Ovary (tissue), 3 donors: ENCODE data around the gene KATNB1.

Source experiments
- EP300 ChIP-seq: sonication (generic); formaldehyde crosslinking; IDR thresholded peaks from one replicate; pipeline ENCODE4 v1.6.1; 2017; ENCODE audit warnings: antibody characterized with exemption
- POLR2A ChIP-seq: fragments of 450-650 bp; IDR thresholded peaks from one replicate; pipeline ENCODE4 v1.6.1; 2017; ENCODE audit warnings: antibody characterized with exemption, mild to moderate bottlenecking, moderate library complexity
- TF ChIP-seq, protein P1 (sequence below), 3 donors: fragments of 450-650 bp in 2 of 3; fragments of 200-600 bp in 1 of 3; IDR thresholded peaks; one replicate each; pipeline versions ENCODE4 v1.5.1 to v1.8.0; 2016 to 2022; ENCODE audit warnings: antibody characterized with exemption in 3 of 3, mild to moderate bottlenecking in 1 of 3
- donor health status: DM: no; HTN: no; CAD: no.

DNA sequence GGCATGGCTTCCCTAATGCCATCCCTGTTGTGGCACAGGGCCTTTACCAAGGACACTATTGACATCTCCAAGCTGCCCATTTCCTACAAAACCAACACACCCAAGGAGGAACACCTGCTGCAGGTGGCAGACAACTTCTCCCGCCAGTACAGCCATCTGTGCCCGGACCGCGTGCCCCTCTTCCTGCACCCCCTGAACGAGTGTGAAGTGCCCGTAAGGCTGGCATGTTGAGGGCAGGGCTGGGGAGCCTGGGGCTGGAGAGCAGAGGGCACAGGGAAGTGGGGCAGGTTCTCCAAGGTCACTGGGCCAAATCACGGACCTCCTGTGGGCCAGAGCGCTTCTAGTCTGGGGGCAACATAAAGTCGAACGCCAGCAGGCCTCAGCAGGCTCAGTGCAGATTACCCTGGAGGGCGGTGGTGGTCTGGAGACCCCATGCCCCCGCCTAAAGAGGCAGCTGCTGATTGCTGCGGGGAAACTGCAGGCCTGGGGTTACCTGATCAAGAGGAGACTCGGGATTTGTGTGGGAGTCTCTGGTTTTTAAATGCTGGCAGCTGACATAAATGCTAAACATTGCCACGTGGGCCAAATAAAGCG lies 36.7 kb upstream of the KATNB1 start:
- TF ChIP-seq, protein P1, sequence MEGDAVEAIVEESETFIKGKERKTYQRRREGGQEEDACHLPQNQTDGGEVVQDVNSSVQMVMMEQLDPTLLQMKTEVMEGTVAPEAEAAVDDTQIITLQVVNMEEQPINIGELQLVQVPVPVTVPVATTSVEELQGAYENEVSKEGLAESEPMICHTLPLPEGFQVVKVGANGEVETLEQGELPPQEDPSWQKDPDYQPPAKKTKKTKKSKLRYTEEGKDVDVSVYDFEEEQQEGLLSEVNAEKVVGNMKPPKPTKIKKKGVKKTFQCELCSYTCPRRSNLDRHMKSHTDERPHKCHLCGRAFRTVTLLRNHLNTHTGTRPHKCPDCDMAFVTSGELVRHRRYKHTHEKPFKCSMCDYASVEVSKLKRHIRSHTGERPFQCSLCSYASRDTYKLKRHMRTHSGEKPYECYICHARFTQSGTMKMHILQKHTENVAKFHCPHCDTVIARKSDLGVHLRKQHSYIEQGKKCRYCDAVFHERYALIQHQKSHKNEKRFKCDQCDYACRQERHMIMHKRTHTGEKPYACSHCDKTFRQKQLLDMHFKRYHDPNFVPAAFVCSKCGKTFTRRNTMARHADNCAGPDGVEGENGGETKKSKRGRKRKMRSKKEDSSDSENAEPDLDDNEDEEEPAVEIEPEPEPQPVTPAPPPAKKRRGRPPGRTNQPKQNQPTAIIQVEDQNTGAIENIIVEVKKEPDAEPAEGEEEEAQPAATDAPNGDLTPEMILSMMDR (IDR thresholded peaks at IDR 0.05): no peak
- TF ChIP-seq POLR2A (no peak), EP300 (no peak)
